Endothelial cell of umbilical vein (primary cell): Measurements from ENCODE around the gene AHRR. TPM values are rescaled to one million over a fixed set of nuclear protein-coding genes. Genes with fewer than 3 reads are reported as not detected.

Experiments used
- BruUV-seq: library from RNA; stranded (reverse); fragments of 400-500 nt; replicated peaks from 2 replicates; lab custom pipeline; 2021; lab: Mats Ljungman, UMichigan
- CTCF ChIA-PET: fragments of 300-600, 350-600 bp; sonication (Branson Sonifier 250); formaldehyde crosslinking; loops from one replicate; lab custom pipeline; 2021; ENCODE audit warnings: antibody characterized with exemption, inconsistent platforms; lab: Charles Lee
- POLR2A ChIA-PET: fragments of 300-600, 350-600 bp; sonication (Branson Sonifier 250); formaldehyde crosslinking; loops from one replicate; lab custom pipeline; 2021; ENCODE audit warnings: antibody characterized with exemption, inconsistent platforms; lab: Charles Lee
- DNase-seq: peaks from one replicate; pipeline ENCODE4 v3.0.0-alpha.2; 2011; ENCODE audit warnings: low read depth, low spot score
- FAIRE-seq: peaks from 2 replicates; lab custom pipeline; 2011; peaks lifted over from hg19 to GRCh38; lab: Jason Lieb, UNC
- H2AFZ ChIP-seq: 2 replicates; pipeline ENCODE4 v1.6.0; 2012; ENCODE audit warnings: low read depth, low read length, control low read depth, inconsistent platforms
- H3K27ac ChIP-seq: 2 replicates; pipeline ENCODE4 v1.5.1; 2011; ENCODE audit warnings: low read depth, mild to moderate bottlenecking, control low read depth, low read length, moderate library complexity; ENCODE audit not compliant: insufficient read depth
- H3K27me3 ChIP-seq, 2 experiments: 2 replicates each; pipeline versions ENCODE4 v1.6.0 to v1.6.1; 2011; ENCODE audit warnings: low read length in 2 of 2, mixed read lengths in 1 of 2; ENCODE audit not compliant: control insufficient read depth in 2 of 2, insufficient read depth in 2 of 2
- H3K36me3 ChIP-seq, 2 experiments: 2 replicates in 1 of 2; 3 replicates in 1 of 2; pipeline ENCODE4 v1.5.1; 2011; ENCODE audit warnings: low read length in 2 of 2, mild to moderate bottlenecking in 1 of 2, moderate library complexity in 1 of 2; ENCODE audit not compliant: control insufficient read depth in 2 of 2, insufficient read depth in 2 of 2; ENCODE audit errors: extremely low read depth in 1 of 2
- H3K4me1 ChIP-seq: 3 replicates; pipeline ENCODE4 v1.5.1; 2011; ENCODE audit warnings: mild to moderate bottlenecking, low read length; ENCODE audit not compliant: control insufficient read depth, insufficient read depth; ENCODE audit errors: extremely low read depth
- H3K4me2 ChIP-seq: 2 replicates; pipeline ENCODE4 v1.6.1; 2011; ENCODE audit warnings: low read length, control low read depth, mixed read lengths; ENCODE audit not compliant: insufficient read depth
- H3K4me3 ChIP-seq, 3 experiments: fragments of 200-600 bp in 1 of 3; sonication (generic), shearing (Covaris generic) in 1 of 3; replicated peaks in 1 of 3; 2 replicates each; pipeline ENCODE4 v1.5.1; 2011 to 2016; ENCODE audit warnings: control low read depth in 3 of 3, low read length in 3 of 3, mild to moderate bottlenecking in 2 of 3, inconsistent platforms in 1 of 3, low read depth in 1 of 3, moderate library complexity in 1 of 3; ENCODE audit not compliant: insufficient read depth in 1 of 3
- H3K79me2 ChIP-seq: 2 replicates; pipeline ENCODE4 v1.6.0; 2012; ENCODE audit warnings: low read length, inconsistent platforms; ENCODE audit not compliant: control insufficient read depth, insufficient read depth
- H3K9ac ChIP-seq: replicated peaks from 2 replicates; pipeline ENCODE3; 2011; ENCODE audit warnings: low read length, control low read depth; ENCODE audit not compliant: insufficient read depth; ENCODE audit errors: extremely low read depth
- H3K9me1 ChIP-seq: replicated peaks from 3 replicates; pipeline ENCODE4 v1.6.0; 2011; ENCODE audit warnings: mild to moderate bottlenecking, low read length; ENCODE audit not compliant: control insufficient read depth, insufficient read depth; ENCODE audit errors: extremely low read depth
- H3K9me3 ChIP-seq: replicated peaks from 2 replicates; pipeline ENCODE4 v1.5.1; 2012; ENCODE audit warnings: low read length, inconsistent platforms; ENCODE audit not compliant: control insufficient read depth, insufficient read depth
- H4K20me1 ChIP-seq: replicated peaks from 2 replicates; pipeline ENCODE3; 2011; ENCODE audit warnings: mild to moderate bottlenecking, low read length; ENCODE audit not compliant: control insufficient read depth, insufficient read depth; ENCODE audit errors: extremely low read depth
- FOS ChIP-seq: IDR thresholded peaks from 2 replicates; pipeline ENCODE4 v1.6.1; 2011; ENCODE audit warnings: mild to moderate bottlenecking, low read length, moderate library complexity, borderline replicate concordance; ENCODE audit not compliant: insufficient read depth
- GATA2 ChIP-seq: IDR thresholded peaks from 2 replicates; pipeline ENCODE4 v1.7.0; 2011; ENCODE audit warnings: low read depth, mild to moderate bottlenecking, moderate library complexity, mixed read lengths, low read length; ENCODE audit not compliant: insufficient read length, insufficient read depth
- POLR2AphosphoS5 ChIP-seq: IDR thresholded peaks from 2 replicates; pipeline ENCODE4 v1.6.1; 2012; ENCODE audit warnings: low read depth, mild to moderate bottlenecking, control low read depth, low read length, moderate library complexity; ENCODE audit not compliant: insufficient read depth
- dilution Hi-C: fragments of 300-500 bp; cut with MboI; formaldehyde crosslinking; loops from one replicate; pipeline ENCODE4 v1.15.0; 2019; ENCODE audit warnings: low sequenced_read_pairs; ENCODE audit not compliant: extremely low pct_ligation_motif_present
- intact Hi-C: fragments of 100-400 bp; cut with micrococcal nuclease; formaldehyde crosslinking; loops from one replicate; pipeline ENCODE4 v1.10.0; 2022
- polyA plus RNA-seq, 4 experiments: library from polyadenylated mRNA; depleted of rRNA in 3 of 4; stranded (reverse) in 3 of 4; unstranded in 1 of 4; fragments of >200 nt; gene quantifications; 2 replicates each; pipeline versions ENCODE4 v1.2.1 to v1.2.3, GENCODE V29; 2011 to 2012; ENCODE audit warnings: missing spikeins in 1 of 4
- total RNA-seq: library from RNA; stranded (reverse); gene quantifications from 2 replicates; pipeline ENCODE4 v1.2.3, GENCODE V29; 2021
- TF ChIP-seq, protein P1 (sequence below), 2 donors: IDR thresholded peaks; 1 replicate in 1 of 2; 2 replicates in 1 of 2; pipeline ENCODE4 v1.5.1; 2011; ENCODE audit warnings: low read length in 2 of 2, mild to moderate bottlenecking in 2 of 2, moderate library complexity in 2 of 2, control low read depth in 1 of 2, inconsistent platforms in 1 of 2, low read depth in 1 of 2; ENCODE audit not compliant: insufficient read depth in 1 of 2; ENCODE audit errors: extremely low read depth in 1 of 2

The AHRR gene
- total and polyA plus RNA-seq, 2 donors (not counting 3 experiments of a cell fraction or from before 2014, with no cell fraction given) = 3.1 to 7.3 TPM

DNA sequence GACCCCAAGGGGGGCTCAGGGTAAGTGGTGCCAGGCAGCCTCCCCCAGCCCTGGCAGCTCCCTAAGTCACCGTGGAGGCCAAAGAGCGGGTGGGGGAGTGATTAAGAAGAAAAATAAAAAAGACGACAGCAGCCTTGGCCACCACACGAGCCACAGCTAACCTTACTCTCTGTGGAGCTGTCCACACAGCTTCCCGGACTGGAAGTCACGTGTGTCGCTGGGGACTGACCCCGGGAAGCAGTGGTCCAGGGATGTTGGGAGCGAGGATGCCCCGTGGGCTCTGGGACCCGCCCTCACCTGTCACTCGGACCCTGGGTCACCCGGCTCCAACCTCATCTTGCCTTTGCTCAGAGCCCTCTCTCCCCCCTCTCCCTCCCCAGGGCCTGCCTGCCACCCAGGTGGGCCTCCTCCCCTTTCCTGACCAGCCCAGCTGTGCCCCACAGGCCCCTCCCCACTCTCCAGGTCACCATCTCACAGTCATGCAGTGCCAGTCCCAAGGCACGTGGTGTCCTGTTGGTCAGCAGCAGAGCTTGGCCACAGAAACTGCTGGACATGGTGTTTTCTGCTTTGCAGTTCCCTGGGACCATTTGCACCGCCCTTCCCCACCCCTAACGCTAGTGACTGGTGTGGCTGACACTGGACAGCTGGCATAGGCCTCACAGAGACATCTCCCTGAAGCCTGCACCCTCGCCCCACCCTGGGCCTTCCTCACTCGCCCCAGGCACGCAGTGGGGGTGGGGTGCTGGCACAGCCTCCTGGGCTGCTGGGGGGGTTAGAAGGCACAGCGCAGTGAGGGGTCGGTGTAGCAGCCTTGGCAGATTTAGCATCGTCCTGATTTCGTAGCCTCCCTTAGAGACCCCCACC, 111.6 kb downstream of the AHRR start:
- H3K27me3 ChIP-seq = no peaks in the 10 kb centered on the region

More for the DNA sequence above, 111.6 kb downstream of the AHRR start:
- no peak for TF ChIP-seq GATA2
- TF ChIP-seq FOS = no peak
- TF ChIP-seq, protein P1, sequence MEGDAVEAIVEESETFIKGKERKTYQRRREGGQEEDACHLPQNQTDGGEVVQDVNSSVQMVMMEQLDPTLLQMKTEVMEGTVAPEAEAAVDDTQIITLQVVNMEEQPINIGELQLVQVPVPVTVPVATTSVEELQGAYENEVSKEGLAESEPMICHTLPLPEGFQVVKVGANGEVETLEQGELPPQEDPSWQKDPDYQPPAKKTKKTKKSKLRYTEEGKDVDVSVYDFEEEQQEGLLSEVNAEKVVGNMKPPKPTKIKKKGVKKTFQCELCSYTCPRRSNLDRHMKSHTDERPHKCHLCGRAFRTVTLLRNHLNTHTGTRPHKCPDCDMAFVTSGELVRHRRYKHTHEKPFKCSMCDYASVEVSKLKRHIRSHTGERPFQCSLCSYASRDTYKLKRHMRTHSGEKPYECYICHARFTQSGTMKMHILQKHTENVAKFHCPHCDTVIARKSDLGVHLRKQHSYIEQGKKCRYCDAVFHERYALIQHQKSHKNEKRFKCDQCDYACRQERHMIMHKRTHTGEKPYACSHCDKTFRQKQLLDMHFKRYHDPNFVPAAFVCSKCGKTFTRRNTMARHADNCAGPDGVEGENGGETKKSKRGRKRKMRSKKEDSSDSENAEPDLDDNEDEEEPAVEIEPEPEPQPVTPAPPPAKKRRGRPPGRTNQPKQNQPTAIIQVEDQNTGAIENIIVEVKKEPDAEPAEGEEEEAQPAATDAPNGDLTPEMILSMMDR (IDR thresholded peaks at IDR 0.05; ENCODE audit: extremely low read depth in 1 of 2, insufficient read depth in 1 of 2, low read depth in 1 of 2, low read length in 2 of 2) = no peak
- TF ChIP-seq POLR2AphosphoS5 = no peak
- no TSS peak for BruUV-seq
- DNase-seq (no peak), FAIRE-seq (no peak)
- no peaks in the 10 kb centered on the region for H4K20me1 ChIP-seq
- no peaks in the 10 kb centered on the region for H3K4me1 ChIP-seq
- H3K9me3 ChIP-seq = no peaks in the 10 kb centered on the region
- no peak overlapping the region for H3K4me2 ChIP-seq
- no peaks in the 10 kb centered on the region for H3K36me3 ChIP-seq
- H3K27ac ChIP-seq = no peak overlapping the region
- no peaks in the 10 kb centered on the region for H3K79me2 ChIP-seq
- POLR2A ChIA-PET = no interaction called here
- H3K4me3 ChIP-seq = no peak overlapping the region
- H2AFZ ChIP-seq = no peak overlapping the region
- H3K9ac ChIP-seq = no peak overlapping the region
- dilution Hi-C loops (no loop called here), intact Hi-C loops (no loop called here)
- CTCF ChIA-PET = interaction anchor here (0.6 to 7.1 kb wide), 3 partner anchors 24 to 244 kb away, joined by 4 to 94 read pairs (median 6); no protein-coding TSS in a partner anchor
- H3K9me1 ChIP-seq = no peaks in the 10 kb centered on the region
